GM18499 (cell line): ENCODE data around the gene OR2T27.
"Not testable (repeated sequence)": the region's sequence is repeated elsewhere in the genome, so short reads cannot be mapped to it uniquely, and the experiment has no call there.

ENCODE experiments used
- ATAC-seq: cut with Tn5 transposase; IDR thresholded peaks from one replicate; pipeline ENCODE4 v1.9.1; 2021; ENCODE audit warnings: moderate number of reproducible peaks; ENCODE audit not compliant: insufficient read depth, unreplicated experiment

OR2T27 gene

DNA sequence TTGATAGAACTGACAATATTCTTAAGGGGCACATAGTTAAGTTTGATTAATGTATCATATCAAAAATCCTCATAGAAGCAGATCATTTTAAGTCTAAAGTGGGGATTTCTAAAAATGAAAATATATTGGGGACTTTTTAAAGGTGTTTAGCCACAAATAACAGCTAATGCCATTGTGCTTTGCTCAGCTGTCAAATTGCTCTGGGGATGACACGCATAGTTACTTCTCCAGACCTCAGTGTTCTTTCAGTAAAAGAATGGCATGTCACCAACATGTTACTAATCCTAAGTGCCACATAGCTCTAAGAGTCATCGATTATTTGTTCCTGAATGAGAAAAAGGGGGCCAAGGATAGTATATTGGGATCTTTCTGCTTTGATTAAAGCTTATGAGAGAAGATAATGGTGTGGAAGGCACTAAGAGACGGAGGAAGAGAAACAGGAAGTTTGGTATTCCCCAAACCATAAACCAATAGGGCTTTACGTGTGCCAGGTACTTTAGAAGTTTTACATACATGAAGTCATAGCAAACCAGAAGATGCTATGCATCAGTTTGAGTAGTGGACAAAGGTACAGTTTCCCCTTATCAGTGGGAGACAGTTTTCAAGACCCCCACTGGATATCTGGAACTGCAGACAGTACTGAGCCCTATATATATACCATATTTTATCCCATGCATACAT is 12.2 kb downstream of the OR2T27 start:
- peak; percentile 60 for ATAC-seq

DNA sequence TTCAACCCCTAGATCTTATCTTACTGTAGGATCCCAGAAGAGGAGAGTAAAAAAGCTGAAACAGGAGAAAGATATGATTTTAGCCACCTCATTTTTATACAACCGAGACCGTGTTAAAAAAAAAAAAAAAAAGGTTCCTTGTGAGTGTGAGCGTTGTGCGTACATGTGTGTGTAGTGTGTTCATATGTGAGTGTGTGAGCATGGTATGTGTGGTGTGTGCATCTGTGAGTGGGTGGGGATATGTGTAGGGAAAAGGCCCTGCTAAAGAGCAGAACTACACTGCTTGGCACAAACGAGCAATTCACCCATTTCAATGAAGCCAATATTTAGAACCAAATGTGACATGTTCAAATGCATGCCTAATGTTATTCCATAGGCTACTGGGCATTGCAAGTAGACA is 13.7 kb downstream of the OR2T27 start:
- not testable (repeated sequence) for ATAC-seq

DNA sequence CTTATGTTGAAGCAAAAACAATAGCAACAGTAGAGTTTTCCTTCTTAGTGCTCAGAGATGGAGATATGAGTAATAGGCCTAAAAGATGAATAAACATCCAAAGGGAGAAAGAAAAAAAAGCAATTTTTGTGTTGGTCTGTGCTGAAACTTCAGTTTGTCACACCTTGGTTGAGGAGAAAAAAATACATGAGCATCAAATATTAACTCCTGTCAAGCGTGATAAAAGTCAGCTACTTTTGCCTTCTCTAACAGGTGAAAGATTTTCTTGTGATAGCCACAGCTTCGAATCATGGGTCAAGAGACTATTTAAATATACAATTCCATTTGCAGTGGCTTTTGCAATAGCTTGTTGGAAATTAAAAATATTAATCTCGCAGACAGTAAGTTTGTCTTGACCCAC is 14.4 kb downstream of the OR2T27 start:
- ATAC-seq: peak; percentile 32

DNA sequence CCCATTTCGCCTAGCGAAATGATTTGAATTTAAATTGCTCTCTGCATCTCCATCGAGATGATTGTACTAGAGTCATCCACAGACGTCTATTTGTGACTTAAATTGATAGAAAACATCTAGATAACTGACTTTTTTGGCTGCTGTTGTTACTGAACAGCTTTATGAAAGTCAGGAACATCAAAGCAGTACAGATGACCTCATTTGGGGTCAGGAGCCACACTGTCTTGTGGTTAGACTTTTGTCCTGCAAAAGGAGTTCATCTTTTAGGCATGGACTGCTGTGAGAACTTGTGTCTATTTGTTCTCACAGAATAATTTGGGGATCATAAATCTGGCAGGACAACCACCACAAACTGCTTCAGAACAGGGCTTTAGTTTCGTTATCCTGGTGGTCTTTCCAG is 15.7 kb downstream of the OR2T27 start:
- not testable (repeated sequence) for ATAC-seq

DNA sequence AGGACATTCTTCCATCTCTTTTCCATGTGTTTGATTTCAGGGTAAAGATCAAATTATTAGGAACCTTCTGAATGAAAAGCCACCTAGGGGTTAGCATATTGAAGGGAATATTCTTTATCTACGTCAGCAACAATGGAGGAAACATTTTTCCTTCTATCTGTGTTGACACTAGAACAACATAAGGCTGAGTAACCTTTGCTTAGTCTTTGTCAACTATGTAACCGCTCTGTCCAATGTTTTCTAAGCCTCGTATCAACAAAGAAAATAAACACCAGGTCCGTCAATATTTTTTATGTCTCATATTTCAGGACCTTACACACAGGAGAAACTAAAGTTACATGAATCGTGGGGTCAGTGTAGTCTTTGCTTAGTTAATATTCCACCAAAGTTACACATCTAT is 18.7 kb downstream of the OR2T27 start:
- not testable (repeated sequence) for ATAC-seq

DNA sequence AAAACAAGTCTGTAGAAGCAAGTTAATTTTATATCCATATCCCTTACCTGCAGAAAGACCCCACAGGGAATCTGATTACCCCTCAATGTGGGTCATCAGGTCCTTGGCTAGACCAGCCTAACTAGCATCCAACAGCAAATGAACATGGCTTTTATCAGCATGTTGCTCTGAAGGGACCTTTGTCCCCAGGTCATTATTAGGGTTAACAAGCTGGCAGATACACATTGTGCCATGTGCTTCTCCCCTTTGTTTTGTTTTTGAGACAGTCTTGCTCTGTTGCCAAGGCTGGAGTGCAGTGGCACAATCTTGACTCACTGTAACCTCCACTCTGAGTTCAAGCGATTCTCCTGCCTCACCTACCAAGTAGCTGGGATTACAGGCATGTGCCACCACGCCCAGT is 20.3 kb downstream of the OR2T27 start, which contains the start of gene OR2T11:
Gene OR2T11 (minus strand): TSS at position 101 of the 400 bp plus-strand sequence. CDS start 7,963 bp downstream, outside the sequence.
- not testable (repeated sequence) for ATAC-seq

DNA sequence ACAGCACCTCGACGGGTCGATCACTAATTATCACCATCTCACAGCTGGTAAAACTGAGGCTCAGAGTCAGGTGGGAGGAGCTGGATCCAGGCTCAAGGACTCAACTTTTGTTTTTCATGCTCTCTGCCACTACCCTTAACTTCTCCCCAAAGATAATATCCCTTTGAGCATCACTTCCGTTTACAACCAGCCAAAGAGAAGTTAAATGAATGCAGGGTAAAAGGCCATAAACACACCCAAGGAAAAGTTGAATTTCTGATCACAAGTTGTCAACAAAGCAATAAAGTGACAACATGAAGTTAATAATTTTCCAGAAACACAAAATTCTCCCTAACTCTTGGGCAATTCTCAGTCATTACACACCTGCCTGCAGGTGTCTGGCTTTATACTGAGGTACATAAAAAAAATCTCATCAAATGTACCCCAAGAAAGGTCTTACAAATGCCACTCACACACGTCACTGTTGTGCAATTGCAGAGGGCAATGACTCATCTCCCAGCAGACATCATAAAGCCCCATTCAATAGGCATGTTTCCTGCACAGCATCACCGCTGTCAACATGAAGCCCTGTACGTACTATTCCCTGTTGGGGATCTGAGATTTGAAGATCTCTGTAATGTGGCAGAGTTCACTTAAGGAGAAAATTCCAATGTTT is 23.8 kb downstream of the OR2T27 start:
- no peak for ATAC-seq

DNA sequence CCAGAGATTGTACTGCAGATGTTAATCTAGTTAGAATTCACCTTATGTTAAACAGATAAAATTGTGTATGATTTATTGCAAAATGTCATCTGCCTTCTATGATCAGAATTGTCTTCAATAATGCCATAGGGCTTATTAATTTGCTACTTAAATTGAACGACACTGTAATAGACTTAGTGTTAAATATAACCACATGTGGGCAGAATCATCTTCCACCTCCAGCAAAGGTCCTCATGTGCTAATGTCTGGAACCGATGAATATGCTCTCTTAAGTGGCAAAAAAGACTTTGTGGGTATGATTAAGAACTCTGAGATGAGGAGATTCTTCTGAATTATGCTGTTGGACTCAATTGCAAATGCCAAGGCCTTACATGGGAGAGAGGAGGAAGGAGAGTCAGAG is 24.8 kb downstream of the OR2T27 start:
- no peak for ATAC-seq

DNA sequence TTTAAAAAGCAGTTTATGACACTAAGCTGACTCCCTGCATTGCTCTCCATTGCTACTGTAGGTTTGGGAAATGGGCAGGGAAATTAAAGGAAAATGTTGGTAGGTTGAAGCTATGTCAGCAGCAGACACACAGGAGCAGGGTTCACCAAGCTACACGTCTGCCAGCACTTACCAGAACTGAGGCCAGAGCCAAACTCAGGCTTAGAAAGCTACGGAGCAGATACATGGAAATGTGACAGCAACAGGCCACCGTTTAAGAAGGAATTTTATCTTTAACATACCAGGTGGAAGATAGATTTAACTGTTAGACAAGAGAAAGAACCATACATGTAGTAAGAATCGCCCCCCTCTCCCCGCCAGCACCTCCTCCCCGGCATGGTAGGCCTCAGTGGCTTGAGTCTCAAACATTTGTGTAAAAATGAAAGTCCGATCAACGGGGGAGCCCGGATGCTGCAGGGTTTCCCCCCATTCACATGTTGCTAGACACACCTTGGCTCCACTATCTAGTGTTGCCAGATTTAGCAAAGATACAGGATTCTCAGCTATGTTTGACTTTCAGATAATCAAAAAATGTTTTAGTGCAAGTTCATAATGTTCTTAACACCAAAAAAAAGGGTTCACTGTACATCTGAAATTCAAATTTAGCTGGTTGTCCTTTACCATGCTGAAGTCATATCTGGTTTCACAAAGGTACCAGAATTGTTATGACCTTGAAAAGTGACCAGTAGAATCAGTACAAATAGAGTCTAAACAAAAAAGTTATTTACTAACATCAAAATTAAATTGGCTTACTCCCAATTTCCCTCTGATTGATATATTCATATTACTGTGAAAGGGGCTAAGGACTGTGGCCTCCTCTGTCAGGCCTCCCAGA is 27.1 kb downstream of the OR2T27 start:
- peak; percentile 93 for ATAC-seq

DNA sequence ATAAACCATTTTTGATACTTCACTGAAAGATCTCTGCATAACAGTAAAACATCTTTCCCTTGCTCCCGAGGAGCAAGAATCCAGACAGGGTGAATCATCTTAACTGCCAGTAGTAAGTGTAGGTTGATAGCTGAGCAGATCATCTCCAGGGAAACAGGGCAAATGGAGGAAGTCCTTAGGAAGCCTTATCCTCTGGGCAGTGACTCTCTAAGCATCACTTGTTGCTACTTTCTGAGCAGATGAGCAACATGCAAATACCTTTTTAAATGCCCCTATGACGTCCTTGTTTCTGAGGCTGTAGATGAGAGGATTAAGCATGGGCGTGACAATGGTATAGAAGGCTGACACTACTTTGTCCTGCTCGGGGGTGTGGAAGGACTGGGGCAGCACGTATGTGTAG is 29.4 kb downstream of the OR2T27 start:
- ATAC-seq: no peak

DNA sequence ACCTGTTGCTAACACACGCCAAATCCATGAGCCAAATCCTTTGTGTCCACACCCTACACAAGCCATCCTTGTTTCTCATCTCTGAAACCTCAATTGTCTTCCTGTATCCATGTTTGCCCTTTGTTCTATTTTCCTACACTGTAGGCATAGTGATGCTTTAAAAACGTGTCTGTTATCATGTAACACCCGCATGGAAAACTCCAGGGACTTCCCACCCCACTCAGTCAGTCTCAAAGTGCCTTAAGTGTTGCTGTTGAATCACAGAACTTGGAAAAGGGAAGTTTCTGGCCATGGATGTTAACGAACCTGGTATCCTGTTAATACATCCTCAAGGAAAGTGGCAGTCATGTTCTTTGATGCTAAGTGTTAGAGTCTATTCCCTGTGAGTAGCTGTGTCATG is 30.2 kb downstream of the OR2T27 start:
- ATAC-seq: no peak

DNA sequence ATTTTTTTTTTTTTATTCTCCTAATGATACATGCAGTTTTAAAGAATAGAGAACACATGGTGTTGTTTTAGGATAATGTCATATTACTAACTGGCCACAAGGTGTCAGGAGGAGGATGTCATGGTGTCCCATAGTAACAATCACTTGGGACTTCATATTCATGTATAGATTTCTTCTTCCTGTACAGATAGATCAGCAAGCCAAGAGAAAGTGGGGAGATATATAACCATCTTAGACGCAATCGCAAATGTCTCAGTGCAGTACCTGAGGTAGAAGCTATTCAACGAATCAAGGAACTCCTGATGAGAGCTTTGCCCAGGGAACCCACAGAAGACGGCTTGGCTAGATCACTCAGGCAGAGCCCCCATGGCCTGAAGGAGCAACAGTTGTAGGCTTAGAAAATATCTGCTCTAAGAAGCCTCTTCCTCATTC is 32.7 kb downstream of the OR2T27 start:
- ATAC-seq: peak; percentile 89

DNA sequence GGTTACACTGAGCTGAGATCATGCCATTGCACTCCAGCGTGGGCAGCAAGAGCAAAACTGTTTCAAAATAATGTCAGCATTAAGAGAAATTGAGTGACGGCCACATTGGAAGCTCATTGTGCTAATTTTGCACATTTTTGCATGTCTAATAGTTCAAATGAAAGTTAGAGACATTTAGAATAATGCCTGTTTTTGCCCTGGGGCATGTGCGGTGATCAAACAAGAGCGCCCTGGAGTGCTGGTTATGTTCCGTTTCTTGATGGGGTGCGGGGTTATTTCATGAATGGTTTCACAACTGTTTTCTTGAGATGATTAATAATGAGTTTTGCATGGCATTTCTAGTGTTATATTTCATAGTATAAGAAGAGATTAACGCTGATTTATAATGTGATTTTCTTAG is 33.6 kb downstream of the OR2T27 start:
- no peak for ATAC-seq

DNA sequence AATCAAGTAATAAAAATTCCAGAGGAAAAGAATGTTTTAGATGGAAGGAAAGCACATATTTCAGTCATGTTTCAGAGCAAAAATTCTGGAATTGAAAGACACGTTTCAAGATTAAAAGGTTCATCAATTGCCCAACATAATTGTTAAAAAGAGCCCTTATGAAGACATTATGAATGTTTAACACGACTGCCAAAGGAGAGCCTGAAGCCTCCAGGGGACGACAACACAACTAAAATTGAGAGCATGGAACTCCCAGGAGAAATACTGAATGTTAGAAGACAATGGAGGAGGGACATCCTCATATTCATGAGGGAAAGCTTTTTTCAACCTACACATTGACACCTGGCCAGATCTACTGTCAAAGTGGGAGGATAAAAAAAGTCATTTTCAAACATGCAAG is 36.5 kb downstream of the OR2T27 start:
- no peak for ATAC-seq

DNA sequence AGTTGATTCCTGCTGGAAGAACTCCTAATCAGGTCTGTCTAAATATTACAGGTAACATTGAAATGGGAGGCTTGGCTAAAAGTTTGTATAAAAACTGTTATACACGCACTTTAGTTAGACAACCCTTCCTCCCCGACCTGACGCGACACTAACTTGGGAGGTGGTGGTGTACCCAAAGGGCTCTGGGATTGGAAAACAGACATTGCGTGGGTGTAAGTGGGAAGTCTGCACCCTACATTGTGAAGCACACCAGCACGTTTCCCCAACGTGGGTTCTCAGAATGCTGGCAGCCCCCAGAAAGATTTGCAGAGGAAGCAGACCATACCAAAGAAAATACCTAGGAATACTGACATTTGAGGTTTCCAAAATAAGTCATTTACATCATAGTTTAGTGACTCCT is 37.2 kb downstream of the OR2T27 start:
- ATAC-seq: no peak

DNA sequence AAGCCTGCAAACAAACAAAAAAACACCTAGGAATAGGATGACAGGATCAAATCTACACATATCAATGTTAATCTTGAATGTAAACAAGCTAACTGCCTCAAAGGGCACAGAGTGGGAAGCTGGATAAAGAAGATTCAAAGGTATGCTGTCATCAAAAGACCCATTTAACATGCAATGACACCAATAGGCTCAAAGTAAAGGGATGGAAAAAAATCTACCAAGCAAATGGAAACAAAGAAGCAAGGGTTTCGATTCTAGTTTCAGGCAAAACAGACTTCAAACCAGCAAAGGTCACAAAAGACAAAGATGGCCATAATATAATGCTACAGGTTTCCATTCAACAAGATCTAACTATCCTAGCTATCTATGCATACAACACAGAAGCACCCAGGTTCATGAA is 41.6 kb downstream of the OR2T27 start:
- no peak for ATAC-seq

DNA sequence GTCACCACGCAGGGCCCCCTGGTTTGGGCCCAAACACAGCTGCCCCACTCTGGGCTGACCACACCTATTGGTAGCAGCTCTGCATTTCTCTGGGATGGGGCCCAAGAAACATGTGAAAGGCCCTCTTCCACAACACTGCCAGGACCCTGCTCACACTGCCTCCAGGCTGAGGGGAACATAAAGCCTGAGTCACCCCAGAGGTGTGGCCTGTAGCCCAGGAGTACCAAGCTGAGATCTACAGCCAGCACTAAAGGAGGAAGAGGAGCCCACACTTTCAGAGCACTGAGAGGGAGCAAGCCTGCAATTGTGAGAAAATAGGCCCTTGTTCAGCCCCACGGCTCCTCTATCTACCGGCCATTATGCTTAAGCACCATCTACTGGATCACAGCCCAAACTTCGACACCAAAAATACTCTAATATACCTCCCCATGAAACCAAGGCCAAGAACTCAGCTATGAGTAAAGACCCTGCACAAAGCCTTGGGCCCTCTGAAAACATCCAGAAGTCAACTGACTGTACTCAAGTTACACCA is 43.4 kb downstream of the OR2T27 start:
- ATAC-seq: no peak

DNA sequence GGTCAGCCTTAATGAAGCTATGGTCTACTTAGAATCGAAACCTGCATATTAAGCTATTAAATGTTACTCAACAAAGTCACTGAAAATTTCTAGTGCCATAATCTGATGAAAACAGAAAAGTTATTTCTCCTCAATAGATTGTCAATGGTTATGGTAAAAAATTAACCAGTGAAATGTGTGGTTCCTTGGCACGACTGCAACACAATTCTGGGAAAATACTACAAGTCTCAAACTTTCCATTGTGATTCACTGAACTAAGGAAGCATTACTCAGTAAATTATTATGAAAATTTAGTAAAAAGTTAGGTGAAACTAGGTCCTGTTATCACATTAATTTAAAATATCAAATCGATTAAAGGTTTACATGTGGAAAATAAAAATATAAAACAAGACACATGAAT is 45.0 kb downstream of the OR2T27 start:
- ATAC-seq: no peak
